Aorta (tissue), 5 donors: ENCODE data around the gene GP1BB. TPM values are rescaled to one million over a fixed set of nuclear protein-coding genes. Genes with fewer than 3 reads are reported as not detected.
A peak's percentile ranks its signal among the peaks of the same experiment; 100 is the strongest.

Source experiments
- ATAC-seq: fragments of 200-7000 bp; cut with Tn5 transposase; one replicate; pipeline ENCODE4 v1.9.1; 2022; ENCODE audit warnings: moderate library complexity; ENCODE audit not compliant: low FRiP score
- DNase-seq, 2 donors: peaks; one replicate each; pipeline ENCODE4 v3.0.0-alpha.2; 2020
- H3K27ac ChIP-seq, 2 donors: one replicate each; pipeline ENCODE4 v1.5.1; 2013; ENCODE audit warnings: low read length in 2 of 2, mild to moderate bottlenecking in 2 of 2, moderate library complexity in 2 of 2, control low read depth in 1 of 2, inconsistent platforms in 1 of 2, low read depth in 1 of 2
- H3K27me3 ChIP-seq, 2 donors: one replicate each; pipeline ENCODE4 v1.6.1; 2013; ENCODE audit warnings: control low read depth in 1 of 2, low read length in 1 of 2, mild to moderate bottlenecking in 1 of 2, moderate library complexity in 1 of 2; ENCODE audit not compliant: insufficient read depth in 2 of 2, control insufficient read depth in 1 of 2
- H3K36me3 ChIP-seq, 2 donors: one replicate each; pipeline ENCODE4 v1.6.1; 2013; ENCODE audit warnings: control low read depth in 1 of 2, low read length in 1 of 2, mild to moderate bottlenecking in 1 of 2; ENCODE audit not compliant: insufficient read depth in 2 of 2, control insufficient read depth in 1 of 2
- H3K4me1 ChIP-seq, 2 donors: one replicate each; pipeline ENCODE4 v1.6.1; 2013; ENCODE audit warnings: low read length in 2 of 2, control low read depth in 1 of 2, mild to moderate bottlenecking in 1 of 2, moderate library complexity in 1 of 2; ENCODE audit not compliant: insufficient read depth in 2 of 2, control insufficient read depth in 1 of 2
- H3K4me3 ChIP-seq, 2 donors: one replicate each; pipeline ENCODE4 v1.5.1; 2013; ENCODE audit warnings: low read length in 2 of 2, control low read depth in 1 of 2, mild to moderate bottlenecking in 1 of 2
- H3K9me3 ChIP-seq: one replicate; pipeline ENCODE4 v1.6.1; 2013; ENCODE audit warnings: mild to moderate bottlenecking, low read length; ENCODE audit not compliant: control insufficient read depth
- WGBS, 2 donors: extraction: QIAGEN DNeasy Blood & Tissue Kit; methylation state at CpG; one replicate each; pipeline ENCODE4 v1.1.7; 2013; 5-methylcytosine and 5-hydroxymethylcytosine counted together
- intact Hi-C, 2 donors: fragments of 100-400 bp; cut with DNase I; formaldehyde crosslinking; loops; one replicate each; pipeline versions ENCODE4 v1.14.2 to v1.15.0; 2022
- polyA plus RNA-seq, 2 donors: library from polyadenylated mRNA; stranded (reverse); fragments of 200-250 nt; gene quantifications; one replicate each; pipeline ENCODE4 v1.2.3, GENCODE V29; 2013
- total RNA-seq, 2 donors: library from RNA; stranded (reverse); fragmentation: NEBNext Ultra II Directional; extraction: Animal tissue kit (Norgen Biotek cat#: 25700); gene quantifications; one replicate each; pipeline ENCODE4 v1.2.1, GENCODE V29; 2021
- donor health status: healthy with polysubstance abuse.
- donor health status: Bipolar disorder and iron deficiency.
- donor health status: DM: no; HTN: no; CAD: no.
- donor health status: DM: no; HTN: no; CAD: no.
- donor health status: DM: yes; HTN: yes; CAD: no.

The GP1BB gene
- total and polyA plus RNA-seq, 4 donors: 3.6 to 29.7 (median 8.1) TPM; not detected in 1

- Histone ChIP-seq H3K27me3 (no peaks in the 10 kb centered on the region), H3K4me3 (no peak overlapping the region), H3K36me3 (no peaks in the 10 kb centered on the region), H3K9me3 (no peaks in the 10 kb centered on the region), H3K27ac (no peak overlapping the region), H3K4me1 (no peaks in the 10 kb centered on the region)
- ATAC-seq: no peak
- WGBS, 2 donors: 33 to 50% methylated on average over 20 to 21 of the region's 21 CpGs
- DNase-seq: no peak
- intact Hi-C loops: no loop called here
Measured at GRCh38 chr22:19758896-19759426, 35.6 kb downstream of the GP1BB start.

- no peaks in the 10 kb centered on the region for H3K4me1 ChIP-seq
- no peak for DNase-seq
- no peaks in the 10 kb centered on the region for H3K9me3 ChIP-seq
- no peaks in the 10 kb centered on the region for H3K27me3 ChIP-seq
- 15 to 18% methylated on average over 40 to 43 of the region's 43 CpGs for WGBS, 2 donors
- H3K36me3 ChIP-seq: no peaks in the 10 kb centered on the region
- ATAC-seq: no peak
- intact Hi-C loops: no loop called here
- H3K4me3 ChIP-seq: no peak overlapping the region
- no peak overlapping the region for H3K27ac ChIP-seq
Measured at GRCh38 chr22:19759427-19760057, 36.2 kb downstream of the GP1BB start.

GRCh38 chr22:19760058-19760950 is 37.0 kb downstream of the GP1BB start, which contains the start of gene TBX1:
Gene TBX1, plus strand, starts transcription at chr22:19760778. Its CDS starts 66 bp downstream, at chr22:19760844.
- 7 to 47% methylated on average over 7 to 75 of the region's 79 CpGs for WGBS, 2 donors
- intact Hi-C loops: no loop called here
- H3K4me3 ChIP-seq: peak within 1 kb of the TSS; percentile 6 to 27
- no peaks in the 10 kb centered on the region for H3K36me3 ChIP-seq
- H3K4me1 ChIP-seq: no peaks in the 10 kb centered on the region
- no peaks in the 10 kb centered on the region for H3K27me3 ChIP-seq
- H3K27ac ChIP-seq: no peak within 1 kb of the TSS
- H3K9me3 ChIP-seq: no peaks in the 10 kb centered on the region
- no peak for DNase-seq
- ATAC-seq: no peak

GRCh38 chr22:19760951-19761724 is 37.8 kb downstream of the GP1BB start:
- no peaks in the 10 kb centered on the region for H3K27me3 ChIP-seq
- 19 to 35% methylated on average over 49 to 117 of the region's 117 CpGs for WGBS, 2 donors
- no peak overlapping the region for H3K27ac ChIP-seq
- H3K4me3 ChIP-seq: peak overlapping the region; percentile 6 to 27
- no peaks in the 10 kb centered on the region for H3K4me1 ChIP-seq
- intact Hi-C loops: no loop called here
- ATAC-seq: no peak
- DNase-seq: no peak
- no peaks in the 10 kb centered on the region for H3K36me3 ChIP-seq
- H3K9me3 ChIP-seq: no peaks in the 10 kb centered on the region

GRCh38 chr22:19761725-19762567 is 38.6 kb downstream of the GP1BB start:
- intact Hi-C loops: no loop called here
- Histone ChIP-seq H3K36me3 (no peaks in the 10 kb centered on the region), H3K4me3 (no peak overlapping the region), H3K27ac (no peak overlapping the region), H3K4me1 (no peaks in the 10 kb centered on the region), H3K9me3 (no peaks in the 10 kb centered on the region), H3K27me3 (no peaks in the 10 kb centered on the region)
- DNase-seq (no peak), ATAC-seq (no peak)
- 90% methylated on average over 33 of the region's 33 CpGs for WGBS, 2 donors

- 93 to 95% methylated on average over 34 of the region's 34 CpGs for WGBS, 2 donors
- no peak for ATAC-seq
Measured at GRCh38 chr22:19762568-19763457, 39.5 kb downstream of the GP1BB start.

GRCh38 chr22:19763458-19764298 is 40.3 kb downstream of the GP1BB start:
- DNase-seq (no peak), ATAC-seq (no peak)
- no peaks in the 10 kb centered on the region for H3K36me3 ChIP-seq
- intact Hi-C loops: no loop called here
- 87% methylated on average over 39 of the region's 39 CpGs for WGBS, 2 donors
- no peaks in the 10 kb centered on the region for H3K9me3 ChIP-seq
- no peaks in the 10 kb centered on the region for H3K27me3 ChIP-seq
- no peak overlapping the region for H3K4me3 ChIP-seq
- H3K27ac ChIP-seq: no peak overlapping the region
- no peaks in the 10 kb centered on the region for H3K4me1 ChIP-seq

More at GRCh38 chr22:19762568-19763457, 39.5 kb downstream of the GP1BB start:
- H3K36me3 ChIP-seq: no peaks in the 10 kb centered on the region
- H3K9me3 ChIP-seq: no peaks in the 10 kb centered on the region
- H3K27ac ChIP-seq: no peak overlapping the region
- no peak overlapping the region for H3K4me3 ChIP-seq
- intact Hi-C loops: no loop called here
- no peak for DNase-seq
- H3K4me1 ChIP-seq: no peaks in the 10 kb centered on the region
- H3K27me3 ChIP-seq: no peaks in the 10 kb centered on the region
